HepG2 (cell line): ENCODE measurements around the gene RPS8. TPM values are rescaled to one million over a fixed set of nuclear protein-coding genes. Genes with fewer than 3 reads are reported as not detected.

Source experiments
- ATF7 ChIP-seq, 2 experiments: fragments of 450-650 bp in 1 of 2; sonication (generic) in 1 of 2; formaldehyde crosslinking in 1 of 2; IDR thresholded peaks; 2 replicates each; pipeline versions ENCODE4 v1.4.0 to v1.6.1; 2016 to 2020; ENCODE audit warnings: antibody characterized with exemption in 1 of 2, mild to moderate bottlenecking in 1 of 2, missing genetic modification reagents in 1 of 2
- KLF6 ChIP-seq: IDR thresholded peaks from 2 replicates; pipeline ENCODE4 v1.8.0; 2016; ENCODE audit warnings: missing biosample characterization, missing genetic modification reagents
- MED8 ChIP-seq: sonication (generic); formaldehyde crosslinking; IDR thresholded peaks from 2 replicates; pipeline ENCODE4 v1.8.1; 2023; ENCODE audit warnings: mild to moderate bottlenecking, missing genetic modification reagents; ENCODE audit not compliant: insufficient replicate concordance
- RERE ChIP-seq: IDR thresholded peaks from 2 replicates; pipeline ENCODE4 v1.6.1; 2016; ENCODE audit warnings: low read depth, missing genetic modification reagents, missing compliant biosample characterization
- SNAI1 ChIP-seq: sonication (generic); formaldehyde crosslinking; IDR thresholded peaks from 2 replicates; pipeline ENCODE4 v1.5.0; 2020; ENCODE audit warnings: mild to moderate bottlenecking, missing genetic modification reagents, borderline replicate concordance
- SP5 ChIP-seq: IDR thresholded peaks from 2 replicates; pipeline ENCODE4 v1.6.1; 2016; ENCODE audit warnings: low read depth, borderline replicate concordance
- TSC22D2 ChIP-seq: sonication (generic); formaldehyde crosslinking; IDR thresholded peaks from 2 replicates; pipeline ENCODE4 v1.5.1; 2020; ENCODE audit warnings: missing genetic modification reagents, mild to moderate bottlenecking, borderline replicate concordance
- ZBTB20 ChIP-seq: sonication (generic); formaldehyde crosslinking; IDR thresholded peaks from 2 replicates; pipeline ENCODE4 v1.8.1; 2023; ENCODE audit warnings: missing genetic modification reagents, low read depth, mild to moderate bottlenecking, borderline replicate concordance
- ZBTB3 ChIP-seq: sonication (generic); formaldehyde crosslinking; IDR thresholded peaks from 2 replicates; pipeline ENCODE4 v1.4.0; 2020; ENCODE audit warnings: low read depth, mild to moderate bottlenecking, moderate library complexity, missing genetic modification reagents, borderline replicate concordance
- ZBTB46 ChIP-seq: sonication (generic); formaldehyde crosslinking; IDR thresholded peaks from 2 replicates; pipeline ENCODE4 v1.4.0; 2020; ENCODE audit warnings: mild to moderate bottlenecking, missing genetic modification reagents, borderline replicate concordance
- ZNF205 ChIP-seq: IDR thresholded peaks from 2 replicates; pipeline ENCODE4 v1.6.1; 2018; ENCODE audit warnings: missing biosample characterization, missing genetic modification reagents
- ZNF747 ChIP-seq: sonication (generic); formaldehyde crosslinking; IDR thresholded peaks from 2 replicates; pipeline ENCODE4 v1.8.1; 2023; ENCODE audit warnings: missing genetic modification reagents, mild to moderate bottlenecking, borderline replicate concordance
- polyA plus RNA-seq, 8 experiments: library from polyadenylated mRNA; depleted of rRNA in 3 of 8; stranded (reverse) in 7 of 8; unstranded in 1 of 8; fragments of >200 nt; fragmentation: Illumina TruSeq in 4 of 8; extraction: Trizol in 4 of 8; gene quantifications; 2 replicates each; pipeline versions ENCODE4 v1.2.1 to v1.2.3, GENCODE V29; 2011 to 2016; ENCODE audit warnings: low read depth in 4 of 8, missing spikeins in 1 of 8, mixed read lengths in 1 of 8; ENCODE audit not compliant: insufficient read depth in 1 of 8
- total RNA-seq, 5 experiments: library from RNA; depleted of rRNA; stranded (reverse); fragments of >200 nt; fragmentation: Illumina TruSeq; extraction: Trizol; gene quantifications; 2 replicates each; pipeline ENCODE4 v1.2.3, GENCODE V29; 2016; ENCODE audit warnings: low read depth in 1 of 5
- TF ChIP-seq, protein P1 (sequence below): sonication (generic); formaldehyde crosslinking; IDR thresholded peaks from 2 replicates; pipeline ENCODE4 v1.4.0; 2020; ENCODE audit warnings: missing genetic modification reagents
- TF ChIP-seq, protein P2 (sequence below): sonication (generic); formaldehyde crosslinking; IDR thresholded peaks from 2 replicates; pipeline ENCODE4 v1.9.0; 2022; ENCODE audit warnings: low read depth, missing genetic modification reagents
- TF ChIP-seq, protein P3 (sequence below): sonication (generic); formaldehyde crosslinking; IDR thresholded peaks from 2 replicates; pipeline ENCODE4 v1.4.0; 2020; ENCODE audit warnings: missing genetic modification reagents, borderline replicate concordance

The RPS8 gene
- total and polyA plus RNA-seq, 2 of the 13 experiments (the other 11 are each of a cell fraction or from before 2014, with no cell fraction given): 2,628 to 2,822 TPM

- peak; percentile 56; the same call in 1 of the 2 replicates for TF ChIP-seq TSC22D2
- no peak for TF ChIP-seq SP5 (CRISPR knock-in tag)
- no peak; the same call in 1 of the 2 replicates for TF ChIP-seq SNAI1 (CRISPR knock-in tag)
- peak; percentile 83; the same call in 1 of the 2 replicates for TF ChIP-seq ZBTB20 (CRISPR knock-in tag)
- no peak; the same call in 1 of the 2 replicates for TF ChIP-seq ZBTB46 (CRISPR knock-in tag)
- TF ChIP-seq RERE (CRISPR knock-in tag): no peak; the same call in 1 of the 2 replicates
- TF ChIP-seq, protein P1, sequence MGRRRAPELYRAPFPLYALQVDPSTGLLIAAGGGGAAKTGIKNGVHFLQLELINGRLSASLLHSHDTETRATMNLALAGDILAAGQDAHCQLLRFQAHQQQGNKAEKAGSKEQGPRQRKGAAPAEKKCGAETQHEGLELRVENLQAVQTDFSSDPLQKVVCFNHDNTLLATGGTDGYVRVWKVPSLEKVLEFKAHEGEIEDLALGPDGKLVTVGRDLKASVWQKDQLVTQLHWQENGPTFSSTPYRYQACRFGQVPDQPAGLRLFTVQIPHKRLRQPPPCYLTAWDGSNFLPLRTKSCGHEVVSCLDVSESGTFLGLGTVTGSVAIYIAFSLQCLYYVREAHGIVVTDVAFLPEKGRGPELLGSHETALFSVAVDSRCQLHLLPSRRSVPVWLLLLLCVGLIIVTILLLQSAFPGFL (CRISPR knock-in tag): no peak
- no peak for TF ChIP-seq ATF7 (IDR thresholded peaks at IDR 0.05)
- peak; percentile 48; the same call in 1 of the 2 replicates for TF ChIP-seq ATF7 (CRISPR knock-in tag; IDR thresholded peaks at IDR 0.05)
- TF ChIP-seq ZNF747 (CRISPR knock-in tag): peak; percentile 24; the same call in 1 of the 2 replicates
- TF ChIP-seq ZBTB3: 0 out of 2 replicates have a peak, but pooled peaks have one; percentile 34
- peak; percentile 74 for TF ChIP-seq ZNF205 (CRISPR knock-in tag)
- peak; percentile 100 for TF ChIP-seq MED8
- TF ChIP-seq, protein P2, sequence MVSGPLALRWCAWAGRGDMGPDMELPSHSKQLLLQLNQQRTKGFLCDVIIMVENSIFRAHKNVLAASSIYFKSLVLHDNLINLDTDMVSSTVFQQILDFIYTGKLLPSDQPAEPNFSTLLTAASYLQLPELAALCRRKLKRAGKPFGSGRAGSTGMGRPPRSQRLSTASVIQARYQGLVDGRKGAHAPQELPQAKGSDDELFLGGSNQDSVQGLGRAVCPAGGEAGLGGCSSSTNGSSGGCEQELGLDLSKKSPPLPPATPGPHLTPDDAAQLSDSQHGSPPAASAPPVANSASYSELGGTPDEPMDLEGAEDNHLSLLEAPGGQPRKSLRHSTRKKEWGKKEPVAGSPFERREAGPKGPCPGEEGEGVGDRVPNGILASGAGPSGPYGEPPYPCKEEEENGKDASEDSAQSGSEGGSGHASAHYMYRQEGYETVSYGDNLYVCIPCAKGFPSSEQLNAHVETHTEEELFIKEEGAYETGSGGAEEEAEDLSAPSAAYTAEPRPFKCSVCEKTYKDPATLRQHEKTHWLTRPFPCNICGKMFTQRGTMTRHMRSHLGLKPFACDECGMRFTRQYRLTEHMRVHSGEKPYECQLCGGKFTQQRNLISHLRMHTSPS (CRISPR knock-in tag): no peak
- TF ChIP-seq, protein P3, sequence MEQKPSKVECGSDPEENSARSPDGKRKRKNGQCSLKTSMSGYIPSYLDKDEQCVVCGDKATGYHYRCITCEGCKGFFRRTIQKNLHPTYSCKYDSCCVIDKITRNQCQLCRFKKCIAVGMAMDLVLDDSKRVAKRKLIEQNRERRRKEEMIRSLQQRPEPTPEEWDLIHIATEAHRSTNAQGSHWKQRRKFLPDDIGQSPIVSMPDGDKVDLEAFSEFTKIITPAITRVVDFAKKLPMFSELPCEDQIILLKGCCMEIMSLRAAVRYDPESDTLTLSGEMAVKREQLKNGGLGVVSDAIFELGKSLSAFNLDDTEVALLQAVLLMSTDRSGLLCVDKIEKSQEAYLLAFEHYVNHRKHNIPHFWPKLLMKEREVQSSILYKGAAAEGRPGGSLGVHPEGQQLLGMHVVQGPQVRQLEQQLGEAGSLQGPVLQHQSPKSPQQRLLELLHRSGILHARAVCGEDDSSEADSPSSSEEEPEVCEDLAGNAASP (CRISPR knock-in tag): peak; percentile 30; the same call in 1 of the 2 replicates
- TF ChIP-seq KLF6 (CRISPR knock-in tag): peak; percentile 52
These were observed 44.4 kb downstream of the RPS8 start (continued) for GRCh38 chr1:44819608-44820327.
